Eye (tissue), 1 donor: Measurements from ENCODE around the gene ADAMTS12.

ENCODE experiments used
- DNase-seq: peaks from one replicate; pipeline ENCODE4 v3.0.0-alpha.2; 2015

Gene ADAMTS12

DNA sequence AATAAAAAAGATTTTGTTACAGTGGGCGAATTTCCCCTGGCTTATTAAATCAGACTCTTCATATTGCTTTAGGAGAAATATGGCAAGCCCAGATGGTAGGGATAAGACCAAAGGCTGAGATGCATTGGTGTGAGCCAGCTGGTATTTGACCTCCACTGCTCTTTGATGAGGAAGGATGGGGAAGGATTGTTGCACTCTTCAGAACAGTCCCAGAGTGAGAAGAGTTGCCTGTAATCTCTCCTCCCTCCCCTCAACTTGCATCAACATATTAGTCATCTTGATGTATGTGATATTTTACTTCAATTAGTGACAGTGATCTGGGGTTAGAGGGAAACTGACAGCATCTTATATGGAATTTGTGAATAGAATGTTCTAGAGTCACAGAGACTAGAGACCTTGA lies 136.6 kb downstream of the ADAMTS12 start:
- DNase-seq, result no peak

DNA sequence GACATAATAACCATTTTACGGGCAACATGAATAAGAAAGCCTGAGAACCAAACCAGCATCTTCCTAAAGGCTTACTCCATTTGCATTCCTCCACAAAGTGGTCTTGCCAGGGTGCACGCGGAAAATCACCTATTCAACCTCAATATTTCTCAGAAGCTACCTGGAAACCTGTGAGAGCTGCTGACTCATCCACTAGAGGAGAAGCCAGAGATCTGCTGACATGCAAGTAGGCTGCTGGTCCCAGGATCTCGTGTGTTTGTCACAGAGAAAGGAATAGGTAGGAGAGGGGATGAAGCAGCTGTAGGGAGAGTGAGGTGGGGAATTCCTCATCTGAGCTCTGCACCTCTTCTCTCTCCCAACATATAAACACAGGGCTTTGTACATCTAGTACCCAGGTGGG lies 138.1 kb downstream of the ADAMTS12 start:
- DNase-seq, result no peak

DNA sequence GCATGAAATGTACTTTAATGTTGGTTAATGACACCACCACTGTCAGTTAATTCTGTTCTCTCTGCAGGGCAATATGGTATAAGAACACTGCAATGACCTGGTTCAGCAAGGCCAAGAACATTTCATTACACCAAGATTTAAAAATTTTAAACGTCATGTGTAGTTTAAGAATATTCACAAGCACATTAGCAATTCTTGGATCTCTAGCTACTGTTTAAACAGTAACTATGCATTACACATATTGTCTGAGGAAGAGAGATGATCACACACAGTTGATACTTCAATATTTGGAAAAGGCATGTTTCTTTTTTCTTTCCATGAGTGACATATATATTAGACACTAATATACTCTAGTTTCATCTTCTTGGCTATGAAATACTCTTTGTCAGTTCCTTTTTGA lies 143.0 kb downstream of the ADAMTS12 start:
- DNase-seq, result no peak

DNA sequence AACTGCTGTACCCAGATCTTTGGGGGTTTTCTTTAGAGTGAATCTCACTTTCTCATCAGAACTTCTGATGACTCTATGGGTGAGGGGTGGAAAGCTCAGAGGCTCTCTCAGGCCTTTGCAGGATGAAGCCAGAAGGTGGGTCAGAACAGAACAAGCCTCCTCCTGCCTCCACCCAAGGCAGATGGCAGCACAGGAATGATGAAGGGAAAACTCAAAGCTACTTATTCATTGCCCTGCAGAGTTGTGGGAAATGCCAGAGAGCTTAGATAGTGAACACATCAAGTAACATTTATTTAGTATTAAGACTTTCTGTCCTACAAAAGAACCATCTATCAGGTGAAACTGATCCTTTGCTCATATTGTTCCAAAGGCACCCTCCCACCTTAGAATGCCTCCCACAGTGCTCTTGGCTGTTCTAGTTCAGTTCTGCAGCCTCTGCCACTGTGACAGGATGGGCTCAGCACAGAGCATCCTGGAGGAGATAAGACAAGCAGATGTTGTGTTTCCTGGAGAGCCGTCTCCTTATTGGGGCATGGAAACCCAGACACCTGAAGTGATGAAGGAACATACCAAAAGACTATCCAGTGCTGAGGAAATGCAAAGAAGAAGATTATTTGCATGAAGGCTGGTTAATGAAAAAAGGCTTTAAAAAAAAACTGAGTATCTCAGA lies 146.6 kb downstream of the ADAMTS12 start:
- no peak for DNase-seq

DNA sequence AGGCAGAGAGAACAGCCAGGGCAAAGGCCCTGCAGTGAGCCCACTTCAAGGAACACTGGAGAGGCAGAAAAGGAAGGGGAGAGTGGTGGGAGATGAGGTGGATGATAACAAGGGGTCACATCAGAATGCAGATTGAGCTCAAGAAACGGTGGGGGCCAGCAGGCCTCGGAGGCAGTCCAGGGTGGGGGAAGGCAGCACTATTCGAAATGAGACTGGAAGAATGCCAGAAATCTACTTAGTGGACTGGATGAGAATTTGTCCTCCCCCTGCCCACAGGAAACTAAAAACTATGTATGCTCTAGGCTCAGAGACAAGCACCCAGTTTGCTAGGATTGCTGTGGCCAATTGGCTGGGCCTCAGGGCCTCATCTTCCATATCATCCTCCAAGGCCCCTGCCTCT lies 148.7 kb downstream of the ADAMTS12 start:
- DNase-seq, result no peak

DNA sequence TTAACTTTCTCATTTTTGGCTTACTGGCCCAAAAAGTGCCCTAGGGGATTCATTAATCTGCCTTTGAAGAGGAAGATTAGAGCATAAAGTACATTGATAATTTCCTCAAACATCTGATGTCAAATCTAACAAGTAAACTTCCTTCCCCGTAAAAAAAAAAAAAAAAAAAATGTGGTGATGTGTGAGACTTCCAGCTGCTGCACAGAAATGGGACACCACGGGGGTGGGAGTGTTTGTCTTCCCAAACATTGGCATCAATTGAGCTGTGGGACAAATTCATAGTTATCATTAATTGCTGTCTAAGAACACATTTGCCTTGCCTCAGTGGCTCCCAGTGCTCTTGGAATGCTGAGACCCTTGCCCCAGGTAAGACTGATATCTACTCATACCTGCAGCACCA lies 149.6 kb downstream of the ADAMTS12 start:
- DNase-seq, result no peak

DNA sequence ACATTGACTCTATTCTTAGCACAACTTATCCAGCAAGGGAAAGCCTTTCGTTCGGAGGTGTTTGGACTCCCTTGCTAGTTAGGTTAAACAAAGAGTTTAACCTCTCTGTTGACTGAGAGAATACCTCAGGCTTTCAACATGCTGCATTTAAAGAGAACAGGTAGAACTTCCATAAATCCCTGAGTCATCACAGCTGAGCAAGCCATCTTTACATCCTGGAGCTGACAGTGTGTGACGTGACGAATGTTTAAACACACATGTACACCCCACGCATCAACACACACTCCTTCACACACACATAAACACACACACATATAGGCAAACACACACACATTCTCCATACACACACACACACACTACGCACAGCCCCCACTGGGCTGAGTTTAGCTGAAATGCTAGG lies 152.8 kb downstream of the ADAMTS12 start:
- no peak for DNase-seq

DNA sequence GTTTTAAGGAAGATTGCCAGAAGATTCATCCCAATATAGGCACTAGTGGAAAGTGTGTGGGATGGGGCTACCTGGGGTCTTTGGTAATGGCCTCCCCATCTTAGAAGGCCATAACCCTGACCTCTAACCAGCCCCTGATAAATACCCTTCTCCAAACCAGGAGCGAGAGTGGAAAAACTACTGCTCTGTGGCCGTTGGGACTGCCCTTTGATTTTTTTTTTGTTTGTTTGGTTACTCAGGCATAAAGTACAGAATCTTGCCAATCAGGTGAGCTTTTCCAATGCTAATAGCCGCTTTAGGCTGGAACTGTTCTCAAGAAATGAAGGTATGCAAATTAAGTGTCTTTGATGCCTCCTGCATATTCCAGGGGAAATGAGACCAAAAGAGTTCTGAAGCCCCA lies 153.7 kb downstream of the ADAMTS12 start:
- DNase-seq, result no peak

DNA sequence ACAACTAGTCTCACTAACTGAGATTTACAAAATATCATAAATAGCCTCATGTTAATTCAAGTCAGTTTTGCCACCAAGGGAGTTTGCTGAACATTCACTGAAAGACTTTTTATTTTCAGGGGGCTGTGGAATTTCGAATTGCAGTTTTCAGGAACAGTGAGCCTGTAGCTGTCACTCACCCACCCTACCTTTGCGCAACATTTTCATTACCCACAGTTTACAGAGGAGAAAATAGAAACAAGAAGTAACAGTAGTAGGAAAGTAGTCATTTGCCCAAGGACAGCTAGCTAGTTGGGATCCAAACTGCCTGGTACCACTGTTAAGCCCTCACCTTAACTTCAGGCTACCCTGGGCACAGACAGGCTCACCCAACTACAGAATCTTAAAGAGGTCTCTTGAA lies 154.1 kb downstream of the ADAMTS12 start:
- no peak for DNase-seq

DNA sequence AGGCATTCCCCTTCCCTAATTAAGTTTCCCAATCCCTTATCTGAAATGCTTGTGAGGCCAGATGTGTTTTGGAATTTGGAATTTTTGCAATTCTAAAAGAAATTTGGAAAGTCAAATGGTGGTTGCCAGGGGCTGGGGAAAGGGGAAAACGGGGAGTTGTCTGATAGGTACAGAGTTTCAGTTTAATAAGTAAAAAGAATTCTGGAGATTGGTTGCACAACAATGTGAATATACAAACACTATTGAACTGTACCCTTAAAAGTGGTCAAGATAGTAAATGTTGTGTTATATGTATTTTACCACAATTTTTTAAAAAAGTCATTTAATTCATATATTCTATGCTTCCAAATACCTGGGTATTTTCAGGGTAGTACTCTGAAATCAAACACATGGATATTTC lies 154.5 kb downstream of the ADAMTS12 start:
- no peak for DNase-seq

DNA sequence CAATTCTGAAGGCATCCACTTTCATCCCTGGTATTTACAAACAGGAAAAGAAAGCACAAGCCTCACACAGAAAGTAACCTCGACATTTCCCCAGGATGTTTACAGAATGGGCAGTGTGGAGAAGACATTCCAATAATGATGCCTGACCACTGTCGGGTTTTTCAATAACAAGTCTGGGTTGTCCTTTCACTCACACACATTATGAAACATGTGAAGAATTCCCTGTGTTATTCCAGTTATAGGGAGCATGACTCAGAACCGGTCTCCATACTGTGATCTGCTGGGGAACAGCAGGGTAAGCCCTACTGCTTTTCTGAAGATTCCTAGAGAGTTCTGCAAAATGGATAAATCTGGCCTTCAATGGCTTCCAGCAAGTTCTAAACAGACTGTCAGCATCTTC lies 155.3 kb downstream of the ADAMTS12 start:
- DNase-seq, result no peak

DNA sequence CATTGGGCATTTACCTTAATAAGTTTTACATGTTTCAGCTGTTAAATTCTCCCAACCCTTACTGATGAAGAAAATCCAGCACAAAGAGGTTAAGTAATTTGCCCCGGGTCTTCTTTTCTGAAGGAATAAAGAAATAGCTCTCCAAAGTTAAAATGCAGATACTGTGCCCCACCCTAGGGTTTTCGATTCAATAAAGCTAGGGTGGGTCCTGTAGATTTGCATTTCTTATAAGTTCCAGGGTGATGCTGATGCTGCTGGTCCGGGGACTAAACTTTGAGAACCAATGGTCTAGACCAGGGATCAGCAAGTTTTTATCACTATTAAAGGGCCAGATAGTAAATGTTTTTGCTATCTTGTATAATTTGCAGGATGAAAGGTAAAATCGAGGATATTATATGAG lies 156.7 kb downstream of the ADAMTS12 start:
- no peak for DNase-seq

DNA sequence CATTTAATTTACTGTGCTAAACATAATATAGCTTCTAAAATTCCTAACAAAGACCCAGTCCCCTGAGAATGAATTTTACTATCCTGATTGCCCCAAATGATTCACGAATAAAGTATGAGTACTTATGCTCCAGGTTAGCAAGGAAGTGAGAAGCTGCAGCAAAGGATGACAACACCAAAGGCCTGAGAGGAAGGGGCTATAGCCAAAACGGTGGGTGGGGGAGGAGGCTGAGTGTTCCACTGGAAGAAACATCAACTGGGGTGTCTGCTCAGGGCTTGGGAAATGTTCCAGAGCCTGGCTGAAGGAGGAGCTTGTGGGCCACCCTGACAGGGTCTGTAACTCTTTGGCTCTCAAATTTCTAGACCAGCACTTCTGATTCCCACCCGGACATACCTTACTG lies 157.3 kb downstream of the ADAMTS12 start:
- no peak for DNase-seq

DNA sequence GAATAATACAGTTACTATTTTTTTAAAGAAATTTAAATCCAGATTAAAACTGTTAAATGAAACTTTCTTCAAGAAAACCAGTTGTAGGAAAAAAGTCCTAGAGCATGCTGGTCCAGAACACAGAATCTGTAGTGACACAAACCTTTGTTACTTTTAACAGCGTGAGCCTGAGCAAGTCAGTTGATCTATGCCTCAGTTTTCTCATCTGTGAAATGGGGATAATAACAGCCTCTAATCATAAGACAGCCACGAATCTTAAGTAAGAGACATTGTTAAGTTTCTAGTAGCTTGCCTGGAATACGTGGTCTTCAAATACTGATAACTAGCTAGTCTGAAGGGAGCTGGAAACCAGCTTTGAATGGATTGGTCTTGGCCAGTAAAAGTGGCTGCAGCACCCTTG lies 158.6 kb downstream of the ADAMTS12 start:
- no peak for DNase-seq

DNA sequence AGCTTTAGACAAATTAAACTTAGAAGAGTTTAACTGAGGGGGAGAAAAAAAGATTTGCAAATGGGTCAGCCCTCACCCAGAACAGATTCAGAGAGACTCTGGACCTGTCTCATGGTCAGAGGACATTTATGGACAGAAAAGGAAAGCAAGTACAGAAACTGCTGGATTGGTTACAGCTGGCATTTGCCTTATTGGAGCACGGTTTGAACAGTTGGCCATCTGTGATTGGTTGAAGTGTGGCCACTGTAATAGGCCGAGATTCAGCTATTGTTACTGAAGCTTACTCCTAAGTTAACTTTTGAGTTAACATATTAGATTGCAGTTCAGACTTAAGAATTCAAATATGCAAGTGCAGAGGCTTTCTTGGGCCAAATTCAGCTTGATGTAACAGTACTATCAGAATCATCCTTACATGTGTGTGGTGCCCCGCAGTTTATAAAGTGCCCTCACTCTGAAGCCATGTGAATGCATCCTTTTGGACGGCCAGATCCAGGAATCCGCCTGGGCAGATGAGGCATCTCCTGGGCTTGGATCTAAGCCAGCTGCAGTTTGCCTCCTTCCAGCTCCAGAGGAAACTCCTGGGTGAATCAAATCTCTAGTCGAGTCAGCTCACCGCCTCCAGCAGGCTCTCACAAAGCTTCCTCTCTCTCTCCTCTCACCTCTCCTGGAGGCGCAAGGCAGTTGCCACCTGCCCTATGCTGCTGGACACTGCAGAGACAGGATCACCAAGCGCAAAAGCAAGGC lies 165.2 kb downstream of the ADAMTS12 start:
- DNase-seq, result no peak

DNA sequence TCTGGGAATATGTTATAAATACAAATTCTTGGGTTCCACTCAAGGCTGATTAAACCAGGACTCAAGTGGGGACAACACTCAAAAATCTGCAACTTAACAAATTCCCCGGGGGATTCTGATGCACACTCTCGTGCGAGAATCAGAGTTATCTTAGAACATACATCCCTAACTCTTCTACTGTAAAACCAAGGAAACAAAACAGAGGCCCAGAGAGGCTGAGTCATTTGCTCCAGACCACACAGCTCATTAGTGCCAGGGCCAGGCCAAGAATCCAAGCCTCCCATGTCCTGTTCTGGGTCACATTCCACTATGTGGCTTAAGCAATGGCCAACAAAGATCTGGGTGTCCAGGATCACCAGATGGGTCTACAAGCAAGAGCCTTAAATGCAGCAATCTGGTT lies 166.0 kb downstream of the ADAMTS12 start:
- DNase-seq, result no peak

DNA sequence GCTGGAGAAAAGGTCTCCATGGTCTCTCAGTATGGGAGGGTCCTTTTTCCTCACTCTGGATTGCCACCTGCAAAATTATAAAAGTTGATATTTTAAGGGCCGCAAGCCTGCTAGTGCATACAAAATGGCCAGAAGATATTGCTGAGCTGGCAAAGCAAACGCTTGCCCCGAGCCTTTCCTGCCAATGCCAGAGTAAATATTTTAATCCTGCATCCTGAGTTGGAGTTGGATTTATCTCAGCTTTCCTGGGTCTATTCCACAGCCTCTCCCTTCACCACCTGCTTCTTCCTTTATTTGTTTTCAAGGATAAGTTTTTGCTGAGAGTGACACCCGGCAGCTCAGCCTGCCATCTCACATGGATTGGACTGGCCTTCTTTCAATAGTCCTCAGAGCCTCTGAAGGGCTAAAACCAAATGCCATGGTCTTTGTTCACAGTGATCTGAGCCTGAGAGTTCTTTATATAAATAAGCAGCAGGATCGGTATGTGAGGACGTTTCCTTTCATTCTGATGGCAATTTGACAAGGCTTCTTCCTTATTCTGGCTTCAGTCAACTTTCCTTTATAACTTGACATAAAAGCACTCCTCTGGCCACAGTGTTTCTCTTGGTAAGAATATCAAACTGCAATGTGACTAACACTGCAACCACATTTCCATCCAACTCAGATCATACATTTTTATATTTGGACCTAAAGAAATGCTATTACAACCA lies 170.1 kb downstream of the ADAMTS12 start:
- DNase-seq, result no peak

DNA sequence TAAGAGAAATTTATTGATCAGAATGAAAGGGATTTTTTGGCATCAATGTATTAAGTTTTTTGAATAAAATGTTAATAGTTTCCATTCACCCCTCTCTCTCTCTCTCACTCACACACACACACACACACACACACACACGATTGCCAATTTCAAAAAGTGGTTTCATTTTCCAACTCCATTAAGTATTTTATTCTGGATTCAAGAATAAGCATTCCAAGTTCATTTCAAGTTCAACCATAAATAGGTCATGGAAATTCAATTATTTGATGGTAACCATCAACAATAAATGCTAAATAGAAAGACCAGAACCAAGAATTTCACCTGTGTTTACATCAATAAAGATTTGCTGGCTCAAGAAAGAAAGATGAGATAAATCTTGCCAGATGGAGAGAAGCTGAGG lies 171.6 kb downstream of the ADAMTS12 start:
- no peak for DNase-seq

DNA sequence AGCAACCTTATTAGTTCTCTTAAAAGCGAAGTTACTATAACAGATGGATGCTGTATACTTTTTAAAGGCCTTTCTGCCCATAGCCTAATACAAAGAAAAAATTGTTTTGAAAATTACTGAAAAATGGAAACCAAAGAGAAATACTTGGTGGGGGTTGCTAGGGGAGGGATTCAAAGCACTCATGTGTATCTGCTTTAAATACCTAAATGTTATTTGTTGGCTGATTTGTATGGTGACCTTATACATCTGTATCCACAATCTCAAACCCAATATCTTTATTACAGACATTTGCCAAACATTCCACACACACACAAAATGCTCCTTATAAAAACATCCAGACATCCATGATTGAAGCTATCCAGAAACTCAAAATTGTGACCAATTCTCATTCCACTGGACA lies 172.0 kb downstream of the ADAMTS12 start:
- DNase-seq, result no peak

DNA sequence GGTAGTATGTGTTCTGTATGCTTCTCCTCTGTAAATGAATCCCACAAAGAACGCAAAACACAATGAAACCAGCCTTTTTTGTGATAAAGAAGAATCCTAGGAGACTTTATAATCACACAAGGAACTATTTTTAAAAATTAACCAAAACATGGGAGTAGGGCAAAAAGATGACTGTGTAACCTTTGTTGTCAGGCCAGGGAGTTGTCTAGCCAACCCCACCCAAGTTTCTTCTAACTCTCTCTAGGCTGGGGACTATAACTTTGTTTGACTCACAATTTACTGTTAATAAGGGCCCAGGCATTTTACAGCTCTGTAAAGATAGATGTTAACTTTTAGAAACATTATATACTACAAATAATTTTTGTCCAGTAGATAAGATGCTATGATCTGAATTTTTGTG lies 176.1 kb downstream of the ADAMTS12 start:
- DNase-seq, result no peak

DNA sequence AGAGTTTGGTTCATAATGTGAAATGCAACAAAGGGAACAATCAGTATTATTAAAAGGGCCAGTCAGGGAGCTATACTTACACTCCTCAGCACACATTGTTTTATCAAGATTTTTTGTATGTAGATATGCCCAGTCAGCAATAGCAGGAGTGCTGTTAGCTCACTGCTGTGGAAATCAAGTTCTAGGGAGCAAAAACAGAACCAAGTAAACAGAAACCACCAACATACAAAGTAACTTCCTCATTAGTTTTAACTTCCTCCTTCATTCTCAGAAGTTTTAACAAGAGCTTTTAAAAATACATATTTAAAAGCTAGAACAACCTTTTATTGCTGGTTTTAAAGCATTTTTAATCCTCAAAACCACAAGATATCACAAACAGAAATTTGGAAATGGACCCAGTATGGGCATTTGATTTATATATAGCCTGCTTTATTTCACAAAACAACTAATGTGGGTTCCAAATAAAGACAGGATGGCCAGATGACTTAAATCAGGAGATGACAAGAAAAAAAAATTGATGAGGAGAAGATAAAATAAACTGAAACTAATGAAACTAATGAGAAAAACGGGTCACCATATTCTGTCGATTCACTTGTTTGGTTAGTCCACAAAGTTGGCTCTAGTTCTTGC lies 178.5 kb downstream of the ADAMTS12 start:
- no peak for DNase-seq

DNA sequence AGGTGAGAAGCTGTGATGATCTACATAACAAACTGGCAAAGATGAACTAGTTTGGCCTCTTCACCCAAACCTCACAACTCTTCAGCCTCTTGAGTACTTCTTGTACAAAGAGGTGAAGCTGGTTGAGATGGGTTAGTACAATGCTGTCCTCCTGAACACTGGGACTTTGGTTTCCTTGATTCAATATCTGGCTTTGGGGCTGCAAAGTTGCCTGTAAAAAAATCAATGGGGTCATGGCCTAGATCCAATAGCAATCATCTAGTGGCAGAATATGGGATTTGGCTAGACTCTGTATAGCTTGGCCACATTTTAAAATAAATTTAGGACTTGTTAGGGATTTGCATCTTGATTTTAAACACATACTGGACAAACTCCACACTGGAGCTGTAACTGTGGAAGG lies 179.1 kb downstream of the ADAMTS12 start:
- DNase-seq, result no peak

DNA sequence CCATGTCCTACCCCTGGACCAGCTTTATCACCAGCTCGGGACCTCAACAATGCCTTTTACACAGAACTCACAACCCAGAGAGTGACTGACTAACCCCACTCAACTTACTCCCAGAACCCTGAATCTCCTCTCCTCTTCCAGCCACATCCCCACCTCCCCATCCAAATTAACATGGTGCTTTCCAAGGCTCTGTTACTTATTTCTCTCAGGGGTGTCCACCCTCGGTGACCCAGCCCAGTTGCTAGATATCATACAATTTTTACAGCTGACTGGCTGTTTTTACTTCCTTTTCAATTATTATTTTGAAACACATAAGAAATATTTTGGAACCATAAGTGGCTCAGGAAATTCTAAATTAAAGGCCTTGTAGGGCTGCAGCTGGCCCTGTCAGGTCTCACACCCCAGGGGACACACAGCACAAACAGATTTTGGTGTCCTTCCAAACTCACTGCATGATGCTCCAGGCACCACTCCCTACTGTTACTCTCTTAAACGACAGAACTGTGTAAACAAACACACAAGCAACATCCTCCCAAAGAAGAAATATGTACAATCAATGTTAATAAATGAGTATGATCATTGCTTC lies 180.6 kb downstream of the ADAMTS12 start:
- no peak for DNase-seq
